IMR-90 (cell line): ENCODE data around the gene SBF2.

Experiments used
- CEBPB ChIP-seq: IDR thresholded peaks from 2 replicates; pipeline ENCODE4 v1.6.1; 2012; ENCODE audit warnings: low read depth, low read length, improper control_type of control experiment
- MAFK ChIP-seq: IDR thresholded peaks from 2 replicates; pipeline ENCODE4 v1.6.1; 2012; ENCODE audit warnings: low read depth, low read length, improper control_type of control experiment
- MAZ ChIP-seq: IDR thresholded peaks from 2 replicates; pipeline ENCODE4 v1.6.1; 2012; ENCODE audit warnings: low read depth, mild to moderate bottlenecking, low read length, improper control_type of control experiment, moderate library complexity, borderline replicate concordance
- MXI1 ChIP-seq: IDR thresholded peaks from 2 replicates; pipeline ENCODE4 v1.6.1; 2012; ENCODE audit warnings: low read depth, mild to moderate bottlenecking, low read length, moderate library complexity, borderline replicate concordance
- NFE2L2 ChIP-seq: fragments of 150-350 bp; IDR thresholded peaks from 2 replicates; pipeline ENCODE4 v1.6.1; 2016; ENCODE audit warnings: low read depth, mild to moderate bottlenecking, low read length
- POLR2A ChIP-seq: IDR thresholded peaks from 2 replicates; pipeline ENCODE4 v1.6.1; 2012; ENCODE audit warnings: mild to moderate bottlenecking, low read depth, low read length
- RAD21 ChIP-seq: IDR thresholded peaks from 2 replicates; pipeline ENCODE4 v1.6.1; 2012; ENCODE audit warnings: low read length, improper control_type of control experiment
- RCOR1 ChIP-seq: IDR thresholded peaks from 2 replicates; pipeline ENCODE4 v1.6.1; 2012; ENCODE audit warnings: mild to moderate bottlenecking, low read length, improper control_type of control experiment; ENCODE audit not compliant: insufficient replicate concordance
- RFX5 ChIP-seq: IDR thresholded peaks from 2 replicates; pipeline ENCODE4 v1.8.0; 2012; ENCODE audit warnings: low read depth, mild to moderate bottlenecking, low read length, moderate library complexity
- SMC3 ChIP-seq: fragments of 150-350 bp; IDR thresholded peaks from 2 replicates; pipeline ENCODE4 v1.6.1; 2016; ENCODE audit warnings: low read depth, mild to moderate bottlenecking, antibody characterized with exemption, low read length, moderate library complexity
- TF ChIP-seq, protein P1 (sequence below): conservative IDR thresholded peaks from 2 replicates; pipeline ENCODE4 v1.5.1; 2012; ENCODE audit warnings: mild to moderate bottlenecking, low read depth, low read length, improper control_type of control experiment
- TF ChIP-seq, protein P2 (sequence below): fragments of 150-350 bp; IDR thresholded peaks from 2 replicates; pipeline ENCODE4 v1.6.1; 2017; ENCODE audit warnings: mild to moderate bottlenecking, antibody characterized with exemption, low read length, low read depth
- TF ChIP-seq, protein P3 (sequence below): fragments of 150-350 bp; IDR thresholded peaks from 2 replicates; pipeline ENCODE4 v1.6.1; 2016; ENCODE audit warnings: low read depth, mild to moderate bottlenecking, low read length, moderate library complexity, borderline replicate concordance

DNA sequence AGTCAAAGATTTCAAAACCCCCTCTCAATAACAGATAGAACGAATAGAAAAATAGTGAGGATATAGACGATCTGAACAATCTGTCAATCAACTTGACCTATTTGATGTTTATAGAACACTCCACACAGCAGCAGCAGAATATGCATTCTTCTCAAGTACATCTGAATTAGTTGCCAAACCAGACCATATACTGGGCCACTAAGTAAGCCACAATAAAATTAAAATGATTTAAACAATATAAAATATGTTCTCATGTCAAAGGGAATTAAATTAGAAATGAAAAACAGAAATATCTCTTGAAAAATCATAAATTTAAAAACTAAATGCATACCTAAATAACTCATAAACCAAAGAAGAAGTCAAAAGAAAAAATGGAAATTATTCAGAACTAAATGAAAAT is 229.2 kb downstream of the SBF2 start:
- TF ChIP-seq, protein P1, sequence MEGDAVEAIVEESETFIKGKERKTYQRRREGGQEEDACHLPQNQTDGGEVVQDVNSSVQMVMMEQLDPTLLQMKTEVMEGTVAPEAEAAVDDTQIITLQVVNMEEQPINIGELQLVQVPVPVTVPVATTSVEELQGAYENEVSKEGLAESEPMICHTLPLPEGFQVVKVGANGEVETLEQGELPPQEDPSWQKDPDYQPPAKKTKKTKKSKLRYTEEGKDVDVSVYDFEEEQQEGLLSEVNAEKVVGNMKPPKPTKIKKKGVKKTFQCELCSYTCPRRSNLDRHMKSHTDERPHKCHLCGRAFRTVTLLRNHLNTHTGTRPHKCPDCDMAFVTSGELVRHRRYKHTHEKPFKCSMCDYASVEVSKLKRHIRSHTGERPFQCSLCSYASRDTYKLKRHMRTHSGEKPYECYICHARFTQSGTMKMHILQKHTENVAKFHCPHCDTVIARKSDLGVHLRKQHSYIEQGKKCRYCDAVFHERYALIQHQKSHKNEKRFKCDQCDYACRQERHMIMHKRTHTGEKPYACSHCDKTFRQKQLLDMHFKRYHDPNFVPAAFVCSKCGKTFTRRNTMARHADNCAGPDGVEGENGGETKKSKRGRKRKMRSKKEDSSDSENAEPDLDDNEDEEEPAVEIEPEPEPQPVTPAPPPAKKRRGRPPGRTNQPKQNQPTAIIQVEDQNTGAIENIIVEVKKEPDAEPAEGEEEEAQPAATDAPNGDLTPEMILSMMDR, result no peak
- TF ChIP-seq SMC3 (no peak), POLR2A (no peak), MAZ (no peak), CEBPB (no peak), RAD21 (no peak), MAFK (no peak), MXI1 (no peak), RFX5 (no peak), NFE2L2 (no peak), RCOR1 (no peak)
- TF ChIP-seq, protein P2, sequence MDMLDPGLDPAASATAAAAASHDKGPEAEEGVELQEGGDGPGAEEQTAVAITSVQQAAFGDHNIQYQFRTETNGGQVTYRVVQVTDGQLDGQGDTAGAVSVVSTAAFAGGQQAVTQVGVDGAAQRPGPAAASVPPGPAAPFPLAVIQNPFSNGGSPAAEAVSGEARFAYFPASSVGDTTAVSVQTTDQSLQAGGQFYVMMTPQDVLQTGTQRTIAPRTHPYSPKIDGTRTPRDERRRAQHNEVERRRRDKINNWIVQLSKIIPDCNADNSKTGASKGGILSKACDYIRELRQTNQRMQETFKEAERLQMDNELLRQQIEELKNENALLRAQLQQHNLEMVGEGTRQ, result no peak
- TF ChIP-seq, protein P3, sequence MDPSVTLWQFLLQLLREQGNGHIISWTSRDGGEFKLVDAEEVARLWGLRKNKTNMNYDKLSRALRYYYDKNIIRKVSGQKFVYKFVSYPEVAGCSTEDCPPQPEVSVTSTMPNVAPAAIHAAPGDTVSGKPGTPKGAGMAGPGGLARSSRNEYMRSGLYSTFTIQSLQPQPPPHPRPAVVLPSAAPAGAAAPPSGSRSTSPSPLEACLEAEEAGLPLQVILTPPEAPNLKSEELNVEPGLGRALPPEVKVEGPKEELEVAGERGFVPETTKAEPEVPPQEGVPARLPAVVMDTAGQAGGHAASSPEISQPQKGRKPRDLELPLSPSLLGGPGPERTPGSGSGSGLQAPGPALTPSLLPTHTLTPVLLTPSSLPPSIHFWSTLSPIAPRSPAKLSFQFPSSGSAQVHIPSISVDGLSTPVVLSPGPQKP, result no peak
